ENCODE data around the gene KRT16.
"Not testable (repeated sequence)": the region's sequence is repeated elsewhere in the genome, so short reads cannot be mapped to it uniquely, and the experiment has no call there.

KRT16 gene

DNA sequence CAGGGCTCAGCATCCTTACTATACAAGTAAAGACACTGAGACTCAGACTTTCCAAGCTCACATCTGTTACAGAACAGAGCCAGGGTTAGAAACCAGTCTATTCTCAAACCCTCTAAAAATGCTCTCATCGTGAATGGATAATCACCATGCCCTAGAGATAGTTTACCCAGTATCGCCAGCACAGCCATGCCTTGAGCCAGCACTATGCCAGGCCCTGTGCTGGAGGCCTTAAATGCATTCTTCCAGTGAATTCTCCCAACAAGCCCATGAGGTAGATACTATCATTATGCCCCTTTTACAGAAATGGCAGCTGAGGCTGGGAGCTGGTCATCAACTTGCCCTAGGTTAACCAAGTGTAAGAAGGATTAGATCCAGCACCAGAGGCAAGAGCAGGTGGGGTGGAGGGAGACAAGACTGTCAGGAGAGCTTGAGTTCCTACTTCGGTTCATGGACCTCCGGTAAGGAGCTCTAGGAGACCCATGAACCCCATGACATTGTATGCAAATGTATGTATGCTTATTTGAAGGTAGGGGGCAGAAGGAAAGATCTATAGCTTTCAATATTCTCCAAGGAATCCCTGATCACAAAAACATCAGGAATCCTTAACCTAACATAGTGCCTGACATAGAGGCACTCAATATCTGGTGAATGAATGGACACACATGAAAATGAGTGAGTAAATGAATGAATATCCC is 31.1 kb downstream of the KRT16 start:
- no peak for DNase-seq (ENCODE audit: low spot score)
- TF ChIP-seq, protein P1, sequence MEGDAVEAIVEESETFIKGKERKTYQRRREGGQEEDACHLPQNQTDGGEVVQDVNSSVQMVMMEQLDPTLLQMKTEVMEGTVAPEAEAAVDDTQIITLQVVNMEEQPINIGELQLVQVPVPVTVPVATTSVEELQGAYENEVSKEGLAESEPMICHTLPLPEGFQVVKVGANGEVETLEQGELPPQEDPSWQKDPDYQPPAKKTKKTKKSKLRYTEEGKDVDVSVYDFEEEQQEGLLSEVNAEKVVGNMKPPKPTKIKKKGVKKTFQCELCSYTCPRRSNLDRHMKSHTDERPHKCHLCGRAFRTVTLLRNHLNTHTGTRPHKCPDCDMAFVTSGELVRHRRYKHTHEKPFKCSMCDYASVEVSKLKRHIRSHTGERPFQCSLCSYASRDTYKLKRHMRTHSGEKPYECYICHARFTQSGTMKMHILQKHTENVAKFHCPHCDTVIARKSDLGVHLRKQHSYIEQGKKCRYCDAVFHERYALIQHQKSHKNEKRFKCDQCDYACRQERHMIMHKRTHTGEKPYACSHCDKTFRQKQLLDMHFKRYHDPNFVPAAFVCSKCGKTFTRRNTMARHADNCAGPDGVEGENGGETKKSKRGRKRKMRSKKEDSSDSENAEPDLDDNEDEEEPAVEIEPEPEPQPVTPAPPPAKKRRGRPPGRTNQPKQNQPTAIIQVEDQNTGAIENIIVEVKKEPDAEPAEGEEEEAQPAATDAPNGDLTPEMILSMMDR (IDR thresholded peaks at IDR 0.05; ENCODE audit: extremely low read depth, insufficient read depth, missing control alignments), result no peak
- in situ Hi-C loops (cut with MboI; ENCODE audit: low pct_unique_long_range_greater_than_20kb, low sequenced_read_pairs, unreplicated experiment), result loop anchor here (25.0 kb wide), 1 partner anchor 94 kb away; the partner anchor contains the start of genes KRT35 and KRT36

DNA sequence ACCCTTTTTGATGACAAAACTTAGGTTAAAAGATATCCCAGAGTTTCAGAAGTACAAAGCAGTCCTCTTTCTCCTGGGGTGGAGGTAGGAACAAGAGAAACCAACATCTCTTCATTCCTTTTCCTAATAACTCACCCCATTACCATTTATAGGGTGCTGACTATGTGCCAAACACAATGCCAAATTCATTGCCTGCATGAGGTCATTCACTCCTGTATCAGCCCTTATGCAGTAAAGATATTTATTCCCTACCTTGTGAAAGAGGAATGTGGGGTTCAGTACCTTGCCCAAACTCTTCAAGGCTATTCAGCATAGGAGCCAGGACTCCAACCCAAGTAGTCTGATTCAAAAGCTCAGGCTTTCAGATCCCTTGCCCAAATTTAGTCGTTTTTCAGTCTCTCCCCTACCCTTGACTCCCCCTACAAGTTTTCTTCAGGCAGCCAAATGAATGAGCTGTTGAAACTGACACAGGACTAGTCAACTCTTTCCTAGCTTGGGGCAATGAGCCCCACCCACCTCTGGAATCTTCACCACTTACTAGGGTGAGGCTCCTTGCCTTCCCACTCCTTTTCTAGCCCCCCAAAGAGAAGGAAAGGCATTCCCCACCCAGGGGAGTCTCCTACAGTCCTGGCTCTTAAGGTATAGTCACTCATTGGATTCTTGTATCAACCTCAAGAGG is 31.7 kb downstream of the KRT16 start:
- TF ChIP-seq, protein P1 (IDR thresholded peaks at IDR 0.05; ENCODE audit: extremely low read depth, insufficient read depth, missing control alignments), result no peak
- DNase-seq (ENCODE audit: low spot score), result no peak
- in situ Hi-C loops (cut with MboI; ENCODE audit: low pct_unique_long_range_greater_than_20kb, low sequenced_read_pairs, unreplicated experiment), result loop anchor here (25.0 kb wide), 1 partner anchor 94 kb away; the partner anchor contains the start of genes KRT35 and KRT36

DNA sequence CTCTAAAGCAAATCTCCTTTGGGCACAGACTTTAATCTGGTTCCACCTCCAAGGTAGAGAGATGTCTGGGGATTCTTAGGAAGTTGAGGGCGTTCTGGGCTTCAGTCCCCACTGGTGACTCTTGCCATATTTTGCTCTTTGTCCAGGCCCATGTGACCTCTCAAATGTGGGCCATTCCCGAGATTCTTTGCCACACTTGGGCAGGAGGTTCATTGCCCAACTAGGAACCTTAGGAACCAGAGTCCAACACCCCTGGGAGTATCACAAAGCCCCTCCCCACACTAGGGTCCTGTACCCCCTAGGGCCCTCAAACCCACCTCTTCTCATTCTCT is 32.4 kb downstream of the KRT16 start:
- TF ChIP-seq, protein P1 (IDR thresholded peaks at IDR 0.05; ENCODE audit: extremely low read depth, insufficient read depth, missing control alignments), result no peak
- in situ Hi-C loops (cut with MboI; ENCODE audit: low pct_unique_long_range_greater_than_20kb, low sequenced_read_pairs, unreplicated experiment), result loop anchor here (25.0 kb wide), 1 partner anchor 93 kb away; the partner anchor contains the start of genes KRT35 and KRT36
- DNase-seq (ENCODE audit: low spot score), result no peak

DNA sequence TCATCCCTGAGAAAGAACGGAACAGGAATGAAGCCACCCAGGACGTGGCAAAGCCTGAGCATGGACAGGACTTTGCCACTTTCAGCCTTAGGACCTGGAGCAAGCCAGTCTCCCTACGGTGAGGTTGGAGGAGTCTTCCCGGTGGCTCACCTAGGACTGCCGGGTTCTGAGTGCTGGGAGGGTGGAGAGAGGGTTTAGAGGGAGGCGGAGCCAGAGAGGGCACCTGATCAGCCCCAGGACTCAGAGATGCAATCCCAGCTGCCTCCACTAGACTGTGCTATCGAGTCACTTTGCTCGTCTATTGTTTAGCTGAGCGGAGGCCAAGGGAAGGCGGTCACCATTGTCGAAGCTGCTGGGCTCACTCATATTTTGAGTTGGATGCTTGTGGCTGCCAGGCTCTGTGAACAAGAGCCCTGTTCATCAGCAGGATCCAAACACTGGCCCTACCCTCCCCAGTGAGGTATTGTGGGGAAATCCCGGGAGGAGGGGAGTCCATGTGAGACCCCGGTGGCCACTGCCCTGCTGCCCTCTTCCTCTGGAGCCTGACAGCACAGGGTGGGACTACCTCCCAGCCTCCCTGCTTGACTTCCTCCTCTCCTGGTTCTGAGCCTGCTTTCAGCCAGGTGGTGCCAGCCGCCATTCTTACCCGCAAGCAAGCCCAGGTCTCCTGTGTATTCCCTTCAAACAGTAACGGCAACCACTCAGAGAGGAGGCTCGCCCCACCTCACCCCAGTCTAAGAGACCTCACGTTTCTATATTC is 32.9 kb downstream of the KRT16 start:
- in situ Hi-C loops (cut with MboI; ENCODE audit: low pct_unique_long_range_greater_than_20kb, low sequenced_read_pairs, unreplicated experiment), result loop anchor here (25.0 kb wide), 1 partner anchor 92 kb away; the partner anchor contains the start of genes KRT35 and KRT36
- TF ChIP-seq, protein P1 (IDR thresholded peaks at IDR 0.05; ENCODE audit: extremely low read depth, insufficient read depth, missing control alignments), result peak; percentile 65

DNA sequence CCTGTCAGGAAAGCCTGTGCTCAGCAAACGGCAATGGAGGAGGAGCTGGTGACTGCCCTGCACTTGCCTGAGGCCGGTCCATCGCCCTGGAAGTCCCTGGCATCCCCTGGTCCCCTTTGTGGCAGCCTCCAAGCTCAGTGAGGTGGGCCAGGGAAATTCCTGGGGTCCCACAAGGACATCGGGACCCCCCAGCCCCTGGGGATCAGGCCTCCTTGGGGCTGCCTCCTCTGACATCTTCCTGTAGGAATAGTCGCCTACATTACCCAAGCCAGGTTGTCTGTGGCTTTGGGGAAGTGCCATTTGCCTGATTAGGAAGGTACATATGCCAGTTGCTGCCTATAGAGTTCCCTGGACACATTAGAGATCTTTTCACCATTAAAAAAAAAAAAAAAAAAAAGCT is 33.6 kb downstream of the KRT16 start:
- TF ChIP-seq, protein P1 (IDR thresholded peaks at IDR 0.05; ENCODE audit: extremely low read depth, insufficient read depth, missing control alignments), result no peak
- in situ Hi-C loops (cut with MboI; ENCODE audit: low pct_unique_long_range_greater_than_20kb, low sequenced_read_pairs, unreplicated experiment), result loop anchor here (25.0 kb wide), 1 partner anchor 92 kb away; the partner anchor contains the start of genes KRT35 and KRT36
- DNase-seq (ENCODE audit: low spot score), result no peak

More for the DNA sequence above, 32.9 kb downstream of the KRT16 start:
- peak; percentile 93 for DNase-seq (ENCODE audit: low spot score)

DNA sequence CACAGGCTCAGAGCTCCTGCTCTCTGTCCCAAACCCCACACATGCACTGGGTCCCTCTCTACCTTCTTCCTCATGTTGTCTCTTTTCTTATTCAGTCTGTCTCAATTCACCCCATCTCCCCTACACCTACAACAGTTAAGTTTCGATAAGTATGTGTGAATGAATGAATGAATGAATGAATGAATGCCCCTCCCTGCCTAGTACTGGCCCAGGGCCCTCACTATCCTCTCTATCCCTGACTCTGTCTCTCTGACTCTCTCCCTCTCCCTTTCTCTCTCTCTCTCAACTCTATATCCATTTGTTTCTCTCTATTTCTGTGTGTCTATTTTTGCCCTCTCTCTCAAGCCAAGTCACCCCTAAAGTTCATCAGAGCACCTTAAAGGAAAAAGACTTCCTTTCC is 34.0 kb downstream of the KRT16 start:
- no peak for DNase-seq (ENCODE audit: low spot score)
- TF ChIP-seq, protein P1 (IDR thresholded peaks at IDR 0.05; ENCODE audit: extremely low read depth, insufficient read depth, missing control alignments), result no peak
- in situ Hi-C loops (cut with MboI; ENCODE audit: low pct_unique_long_range_greater_than_20kb, low sequenced_read_pairs, unreplicated experiment), result loop anchor here (25.0 kb wide), 1 partner anchor 91 kb away; the partner anchor contains the start of genes KRT35 and KRT36

DNA sequence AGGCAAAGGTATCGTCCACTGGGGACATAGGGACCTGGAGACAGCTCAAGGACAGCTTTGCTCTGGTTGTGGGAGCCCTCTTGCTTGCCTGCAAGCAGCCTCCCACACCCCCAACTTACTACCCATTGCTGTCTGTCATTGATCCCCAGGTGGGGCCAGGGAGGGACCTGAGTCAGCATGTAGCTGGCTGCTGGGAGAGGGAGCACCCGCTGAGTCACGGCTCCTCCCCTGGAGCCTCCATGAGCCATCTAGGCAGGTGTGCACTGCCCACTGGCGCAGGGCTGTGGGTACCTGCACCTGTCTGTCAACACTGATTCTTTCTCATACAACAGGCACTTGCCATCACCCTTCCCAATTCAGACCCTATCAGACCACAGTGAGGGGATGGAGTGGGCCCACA is 35.8 kb downstream of the KRT16 start:
- DNase-seq (ENCODE audit: low spot score), result not testable (repeated sequence)
- in situ Hi-C loops (cut with MboI; ENCODE audit: low pct_unique_long_range_greater_than_20kb, low sequenced_read_pairs, unreplicated experiment), result loop anchor here (25.0 kb wide), 1 partner anchor 89 kb away; the partner anchor contains the start of genes KRT35 and KRT36
